ENCODE measurements around the gene ABI1. TPM values are rescaled to one million over a fixed set of nuclear protein-coding genes. Genes with fewer than 3 reads are reported as not detected.

Gene ABI1
- total and polyA plus RNA-seq, 9 of the 15 experiments (the other 6 are each of a cell fraction or from before 2014, with no cell fraction given): 22.1 to 52.3 (median 39.0) TPM

DNA sequence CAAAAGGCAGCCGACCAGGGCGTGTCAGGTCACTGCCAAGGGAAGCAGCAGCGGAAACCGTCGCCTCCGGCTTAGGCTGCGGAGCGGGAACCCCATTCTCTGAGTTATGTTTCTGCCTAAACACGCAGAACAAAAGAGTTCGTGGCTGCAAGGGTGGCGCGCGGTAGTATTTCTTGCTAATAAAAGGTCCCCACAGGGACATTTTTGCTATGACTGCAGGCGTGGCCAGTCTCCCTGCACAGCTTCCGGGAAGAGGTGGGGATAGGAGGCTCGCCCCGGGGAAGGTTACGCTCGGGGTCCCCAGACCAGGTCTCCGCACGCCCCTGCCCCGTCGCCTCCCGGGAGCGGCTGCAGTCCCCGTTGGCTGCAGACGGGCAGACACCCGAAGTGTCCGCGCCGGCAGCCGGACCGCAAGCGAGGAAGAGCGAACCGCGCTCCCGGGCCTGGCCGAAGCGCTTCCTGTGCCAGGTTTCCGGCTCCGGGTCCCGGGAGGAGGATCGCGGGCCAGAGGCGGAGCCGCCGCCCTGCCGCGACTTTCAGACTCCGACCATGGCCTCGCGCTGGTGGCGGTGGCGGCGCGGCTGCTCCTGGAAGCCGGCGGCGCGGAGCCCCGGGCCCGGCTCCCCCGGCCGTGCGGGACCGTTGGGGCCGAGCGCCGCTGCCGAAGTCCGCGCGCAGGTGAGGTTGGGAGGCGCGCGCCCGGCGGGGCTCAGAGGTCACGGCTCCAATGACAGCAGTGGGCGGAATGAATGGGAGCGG is 163.4 kb downstream of the ABI1 start, which contains the start of gene PDSS1 (continued):
- TF ChIP-seq, protein P1, sequence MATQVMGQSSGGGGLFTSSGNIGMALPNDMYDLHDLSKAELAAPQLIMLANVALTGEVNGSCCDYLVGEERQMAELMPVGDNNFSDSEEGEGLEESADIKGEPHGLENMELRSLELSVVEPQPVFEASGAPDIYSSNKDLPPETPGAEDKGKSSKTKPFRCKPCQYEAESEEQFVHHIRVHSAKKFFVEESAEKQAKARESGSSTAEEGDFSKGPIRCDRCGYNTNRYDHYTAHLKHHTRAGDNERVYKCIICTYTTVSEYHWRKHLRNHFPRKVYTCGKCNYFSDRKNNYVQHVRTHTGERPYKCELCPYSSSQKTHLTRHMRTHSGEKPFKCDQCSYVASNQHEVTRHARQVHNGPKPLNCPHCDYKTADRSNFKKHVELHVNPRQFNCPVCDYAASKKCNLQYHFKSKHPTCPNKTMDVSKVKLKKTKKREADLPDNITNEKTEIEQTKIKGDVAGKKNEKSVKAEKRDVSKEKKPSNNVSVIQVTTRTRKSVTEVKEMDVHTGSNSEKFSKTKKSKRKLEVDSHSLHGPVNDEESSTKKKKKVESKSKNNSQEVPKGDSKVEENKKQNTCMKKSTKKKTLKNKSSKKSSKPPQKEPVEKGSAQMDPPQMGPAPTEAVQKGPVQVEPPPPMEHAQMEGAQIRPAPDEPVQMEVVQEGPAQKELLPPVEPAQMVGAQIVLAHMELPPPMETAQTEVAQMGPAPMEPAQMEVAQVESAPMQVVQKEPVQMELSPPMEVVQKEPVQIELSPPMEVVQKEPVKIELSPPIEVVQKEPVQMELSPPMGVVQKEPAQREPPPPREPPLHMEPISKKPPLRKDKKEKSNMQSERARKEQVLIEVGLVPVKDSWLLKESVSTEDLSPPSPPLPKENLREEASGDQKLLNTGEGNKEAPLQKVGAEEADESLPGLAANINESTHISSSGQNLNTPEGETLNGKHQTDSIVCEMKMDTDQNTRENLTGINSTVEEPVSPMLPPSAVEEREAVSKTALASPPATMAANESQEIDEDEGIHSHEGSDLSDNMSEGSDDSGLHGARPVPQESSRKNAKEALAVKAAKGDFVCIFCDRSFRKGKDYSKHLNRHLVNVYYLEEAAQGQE (IDR thresholded peaks at IDR 0.05; ENCODE audit: borderline replicate concordance): no peak
- TF ChIP-seq, protein P1 (CRISPR knock-in tag; IDR thresholded peaks at IDR 0.05; ENCODE audit: low read depth): peak; percentile 78
- TF ChIP-seq, protein P2, sequence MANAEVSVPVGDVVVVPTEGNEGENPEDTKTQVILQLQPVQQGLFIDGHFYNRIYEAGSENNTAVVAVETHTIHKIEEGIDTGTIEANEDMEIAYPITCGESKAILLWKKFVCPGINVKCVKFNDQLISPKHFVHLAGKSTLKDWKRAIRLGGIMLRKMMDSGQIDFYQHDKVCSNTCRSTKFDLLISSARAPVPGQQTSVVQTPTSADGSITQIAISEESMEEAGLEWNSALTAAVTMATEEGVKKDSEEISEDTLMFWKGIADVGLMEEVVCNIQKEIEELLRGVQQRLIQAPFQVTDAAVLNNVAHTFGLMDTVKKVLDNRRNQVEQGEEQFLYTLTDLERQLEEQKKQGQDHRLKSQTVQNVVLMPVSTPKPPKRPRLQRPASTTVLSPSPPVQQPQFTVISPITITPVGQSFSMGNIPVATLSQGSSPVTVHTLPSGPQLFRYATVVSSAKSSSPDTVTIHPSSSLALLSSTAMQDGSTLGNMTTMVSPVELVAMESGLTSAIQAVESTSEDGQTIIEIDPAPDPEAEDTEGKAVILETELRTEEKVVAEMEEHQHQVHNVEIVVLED (CRISPR knock-in tag; IDR thresholded peaks at IDR 0.05): peak; percentile 6; the same call in 1 of the 2 replicates
- TF ChIP-seq RB1 (IDR thresholded peaks at IDR 0.05; ENCODE audit: low read depth): peak; percentile 86
- TF ChIP-seq, protein P3, sequence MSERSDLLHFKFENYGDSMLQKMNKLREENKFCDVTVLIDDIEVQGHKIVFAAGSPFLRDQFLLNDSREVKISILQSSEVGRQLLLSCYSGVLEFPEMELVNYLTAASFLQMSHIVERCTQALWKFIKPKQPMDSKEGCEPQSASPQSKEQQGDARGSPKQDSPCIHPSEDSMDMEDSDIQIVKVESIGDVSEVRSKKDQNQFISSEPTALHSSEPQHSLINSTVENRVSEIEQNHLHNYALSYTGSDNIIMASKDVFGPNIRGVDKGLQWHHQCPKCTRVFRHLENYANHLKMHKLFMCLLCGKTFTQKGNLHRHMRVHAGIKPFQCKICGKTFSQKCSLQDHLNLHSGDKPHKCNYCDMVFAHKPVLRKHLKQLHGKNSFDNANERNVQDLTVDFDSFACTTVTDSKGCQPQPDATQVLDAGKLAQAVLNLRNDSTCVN (CRISPR knock-in tag; IDR thresholded peaks at IDR 0.05): 0 out of 2 replicates have a peak, but pooled peaks have one; percentile 58
- no peak for TF ChIP-seq TAL1 (IDR thresholded peaks at IDR 0.05)
- no peak for TF ChIP-seq CBFB (CRISPR knock-in tag; IDR thresholded peaks at IDR 0.05)
- no peak for TF ChIP-seq SPI1 (IDR thresholded peaks at IDR 0.05; ENCODE audit: borderline replicate concordance, low read depth, low read length)
- TF ChIP-seq PHF21A (IDR thresholded peaks at IDR 0.05; ENCODE audit: borderline replicate concordance, low read depth): no peak
- TF ChIP-seq, protein P4, sequence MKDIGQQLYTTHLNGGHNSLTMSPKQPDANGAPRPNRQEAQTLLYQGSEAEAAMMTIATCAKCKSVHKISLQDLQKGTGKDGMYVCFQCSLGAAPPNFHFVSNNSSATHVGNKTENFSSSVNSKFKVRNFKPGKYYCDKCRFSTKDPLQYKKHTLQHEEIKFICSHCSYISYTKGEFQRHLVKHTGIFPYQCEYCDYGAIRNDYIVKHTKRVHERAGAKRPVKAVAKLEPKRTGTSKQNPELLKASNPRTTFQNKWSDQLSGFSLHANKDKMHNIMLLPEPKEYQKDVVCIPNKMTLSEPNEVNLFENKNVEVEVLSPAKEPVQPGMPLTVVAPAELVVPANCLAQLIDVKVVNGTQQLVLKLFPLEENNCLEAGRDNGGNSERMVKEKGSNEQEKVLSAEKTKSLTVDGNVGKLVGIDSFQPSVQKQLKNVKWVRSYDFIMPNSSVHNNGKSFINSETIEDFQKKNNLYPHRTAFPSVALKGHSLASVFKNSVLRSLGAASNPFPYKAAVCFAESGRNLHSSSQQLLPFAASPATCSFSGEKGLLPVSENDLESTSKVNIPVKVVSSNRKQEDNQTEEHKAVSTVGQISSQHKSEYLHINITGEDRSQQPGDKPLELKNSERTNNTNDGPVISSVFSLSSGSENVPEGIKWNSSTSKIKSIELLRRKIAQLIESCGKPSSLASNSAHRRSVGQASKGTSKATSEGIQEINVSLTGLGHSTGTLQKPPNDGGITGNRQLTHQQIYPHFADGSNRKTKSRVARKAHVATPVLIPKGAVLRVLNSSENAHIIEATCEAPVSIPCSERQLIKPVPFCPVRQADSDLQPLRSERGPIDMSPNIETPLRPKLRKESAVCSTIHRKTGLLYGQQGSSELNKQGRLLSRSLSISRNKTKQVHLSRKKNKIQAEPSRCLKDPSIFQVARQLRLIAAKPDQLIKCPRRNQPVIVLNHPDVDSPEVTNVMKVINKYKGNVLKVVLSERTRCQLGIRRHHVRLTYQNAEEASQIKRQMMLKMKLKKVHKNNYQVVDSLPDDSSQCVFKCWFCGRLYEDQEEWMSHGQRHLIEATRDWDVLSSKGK (CRISPR knock-in tag; IDR thresholded peaks at IDR 0.05): no peak
- TF ChIP-seq BMI1 (IDR thresholded peaks at IDR 0.05; ENCODE audit: low read length): no peak
- TF ChIP-seq PCBP1 (IDR thresholded peaks at IDR 0.05; ENCODE audit: low read depth, low read length, poor library complexity, severe bottlenecking): no peak
